ENCODE data around the gene FBXO33. TPM values are rescaled to one million over a fixed set of nuclear protein-coding genes. Genes with fewer than 3 reads are reported as not detected.

FBXO33 gene
- total and polyA plus RNA-seq, 2 of the 8 experiments (the other 6 are each of a cell fraction or from before 2014, with no cell fraction given) = 4.7 to 11.5 TPM

GRCh38 chr14:39442293-39442692, 10.1 kb upstream of the FBXO33 start:
- H3K79me2 ChIP-seq (ENCODE audit: control insufficient read depth in 1 of 2, insufficient read depth in 2 of 2, low read length in 2 of 2) = no peaks in the 10 kb centered on the region
- no peak overlapping the region for H3K27ac ChIP-seq (ENCODE audit: low read depth, low read length)
- H2BK15ac ChIP-seq (ENCODE audit: low read length) = no peak overlapping the region
- DNase-seq (ENCODE audit: low read depth in 1 of 2, low spot score in 2 of 2) (no peak), FAIRE-seq (no peak)
- H4K8ac ChIP-seq (ENCODE audit: extremely low read depth, insufficient read depth, low read length) = no peak overlapping the region
- no peak overlapping the region for H3K14ac ChIP-seq (ENCODE audit: insufficient read length)
- no peaks in the 10 kb centered on the region for H3K4me1 ChIP-seq (replicated peaks in 1 of 4; ENCODE audit: control insufficient read depth in 3 of 4, insufficient read depth in 4 of 4, low read length in 3 of 4)
- no peak overlapping the region for H2BK20ac ChIP-seq (ENCODE audit: low read length)
- no peak overlapping the region for H3K4ac ChIP-seq (replicated peaks; ENCODE audit: insufficient read length, low read depth, low read length)
- ChIA-PET CTCF (ENCODE audit: partially characterized antibody) (no interaction called here), POLR2A (ENCODE audit: partially characterized antibody) (interaction anchor here (2.7 kb wide), 1 partner anchor 10 kb away, joined by 22 read pairs; the partner anchor contains the start of gene FBXO33)
- peaks cover 0 to 2% of the 10 kb centered on the region in 2 experiments for H4K20me1 ChIP-seq (replicated peaks in 1 of 2; ENCODE audit: control insufficient read depth in 1 of 2, insufficient read depth in 2 of 2, low read length in 2 of 2)
- no peak overlapping the region for H3K4me2 ChIP-seq (ENCODE audit: insufficient read depth in 1 of 2, low read depth in 2 of 2, low read length in 2 of 2)
- no peak overlapping the region for H4K91ac ChIP-seq (replicated peaks; ENCODE audit: insufficient read length, low read length)
- no peak overlapping the region for H2AK5ac ChIP-seq (ENCODE audit: low read depth, low read length)
- H3K23me2 ChIP-seq (ENCODE audit: low read depth, low read length) = no peaks in the 10 kb centered on the region
- no peak overlapping the region; a peak in 2 of 7 replicates for H3K9ac ChIP-seq (replicated peaks in 1 of 4; ENCODE audit: extremely low read depth in 1 of 4, low read depth in 3 of 4, low read length in 3 of 4)
- WGBS, 2 experiments (ENCODE audit: extremely low coverage in 1 of 2, insufficient coverage in 1 of 2, insufficient read length in 1 of 2, insufficient replicate concordance in 2 of 2, low coverage in 1 of 2, low lambda C conversion rate in 2 of 2, missing lambda C conversion rate in 1 of 2) = 94% methylated on average over 14 of the region's 14 CpGs; no CpG with 5 or more reads in 1 of the 2 experiments
- no peak overlapping the region for H4K5ac ChIP-seq (ENCODE audit: insufficient read length, low read depth, low read length)
- H2AFZ ChIP-seq (ENCODE audit: low read length) = no peak overlapping the region
- no peaks in the 10 kb centered on the region for H3K79me1 ChIP-seq (ENCODE audit: low read depth, low read length)
- no peaks in the 10 kb centered on the region for H3K27me3 ChIP-seq (replicated peaks in 1 of 4; ENCODE audit: control insufficient read depth in 3 of 4, extremely low read depth in 1 of 4, insufficient read depth in 3 of 4, low read length in 3 of 4)
- H2BK12ac ChIP-seq (ENCODE audit: low read depth, low read length) = no peak overlapping the region
- H3K36me3 ChIP-seq (ENCODE audit: control insufficient read depth in 2 of 4, insufficient read depth in 4 of 4, low read length in 3 of 4) = no peaks in the 10 kb centered on the region
- H3K23ac ChIP-seq (ENCODE audit: insufficient read length) = no peak overlapping the region
- H3K18ac ChIP-seq (ENCODE audit: extremely low read depth, low read length) = no peak overlapping the region
- no peak overlapping the region for H3K4me3 ChIP-seq (ENCODE audit: extremely low read depth in 1 of 4, insufficient read depth in 2 of 4, low read depth in 3 of 4, low read length in 4 of 4)
- H3K56ac ChIP-seq (replicated peaks; ENCODE audit: insufficient read length, low read depth, low read length) = no peak overlapping the region
- no peaks in the 10 kb centered on the region for H3K9me3 ChIP-seq (ENCODE audit: insufficient read depth in 2 of 2, low read depth in 1 of 2, low read length in 1 of 2)
- H2BK5ac ChIP-seq (ENCODE audit: low read depth, low read length) = no peak overlapping the region
- no peak overlapping the region for H2BK120ac ChIP-seq (replicated peaks; ENCODE audit: low read depth, low read length)
- TF ChIP-seq TAF1 (IDR thresholded peaks at IDR 0.05; ENCODE audit: low read depth, low read length) (no peak), TEAD4 (IDR thresholded peaks at IDR 0.05; ENCODE audit: low read depth, low read length) (no peak), CHD1 (IDR thresholded peaks at IDR 0.05; ENCODE audit: low read depth, low read length) (no peak), HDAC6 (IDR thresholded peaks at IDR 0.05; ENCODE audit: low read depth, low read length) (no peak), TAF7 (optimal IDR thresholded peaks at IDR 0.05; ENCODE audit: borderline replicate concordance, low read depth, low read length) (no peak), KDM1A (IDR thresholded peaks at IDR 0.05; ENCODE audit: borderline replicate concordance, low read length) (no peak)

All from H1 (cell line).